Activated CD8-positive, alpha-beta T cell treated with anti-CD3 and anti-CD28 coated beads for 36 hours (primary cell): Measurements from ENCODE around the gene PKD1L1. TPM values are rescaled to one million over a fixed set of nuclear protein-coding genes. Genes with fewer than 3 reads are reported as not detected.

Source experiments
- ATAC-seq: fragments of 200-7000 bp; cut with Tn5 transposase; one replicate; pipeline ENCODE4 v1.10.0; 2021; ENCODE audit warnings: mild to moderate bottlenecking, moderate library complexity
- CTCF ChIA-PET: fragments of 350-600 bp; sonication (Branson Sonifier 250); formaldehyde crosslinking; loops from one replicate; lab custom pipeline; 2021; ENCODE audit warnings: antibody characterized with exemption; lab: Charles Lee
- POLR2A ChIA-PET: fragments of 350-600 bp; sonication (Branson Sonifier 250); formaldehyde crosslinking; loops from one replicate; lab custom pipeline; 2021; ENCODE audit warnings: antibody characterized with exemption; lab: Charles Lee
- DNase-seq: peaks from one replicate; pipeline ENCODE4 v3.0.0-alpha.2; 2020
- H3K27ac Mint-ChIP-seq: one replicate; pipeline ENCODE4 v1.8.0; 2021; ENCODE audit warnings: mild to moderate bottlenecking, mixed read lengths
- H3K27me3 Mint-ChIP-seq: one replicate; pipeline ENCODE4 v1.8.0; 2021; ENCODE audit warnings: mixed read lengths
- H3K36me3 Mint-ChIP-seq: one replicate; pipeline ENCODE4 v1.8.0; 2021; ENCODE audit warnings: low read depth, mixed read lengths
- H3K4me1 Mint-ChIP-seq: one replicate; pipeline ENCODE4 v1.8.0; 2021; ENCODE audit warnings: low read depth, mixed read lengths
- H3K4me3 Mint-ChIP-seq: one replicate; pipeline ENCODE4 v1.8.0; 2021; ENCODE audit warnings: mild to moderate bottlenecking, moderate library complexity, mixed read lengths
- H3K9me3 Mint-ChIP-seq: one replicate; pipeline ENCODE4 v1.8.0; 2021; ENCODE audit warnings: mixed read lengths
- intact Hi-C: fragments of 100-400 bp; cut with micrococcal nuclease; formaldehyde crosslinking; loops from one replicate; pipeline ENCODE4 v1.10.0; 2022
- total RNA-seq, 2 experiments: library from RNA; stranded (reverse); gene quantifications; one replicate each; pipeline ENCODE4 v1.2.3, GENCODE V29; 2021
- TF ChIP-seq, protein P1 (sequence below): fragments of 200-600 bp; IDR thresholded peaks from one replicate; pipeline ENCODE4 v1.8.0; 2022; ENCODE audit warnings: antibody characterized with exemption, mild to moderate bottlenecking

The PKD1L1 gene
- total RNA-seq, 2 experiments from 2014 or later = 0.09 to 0.20 TPM

DNA sequence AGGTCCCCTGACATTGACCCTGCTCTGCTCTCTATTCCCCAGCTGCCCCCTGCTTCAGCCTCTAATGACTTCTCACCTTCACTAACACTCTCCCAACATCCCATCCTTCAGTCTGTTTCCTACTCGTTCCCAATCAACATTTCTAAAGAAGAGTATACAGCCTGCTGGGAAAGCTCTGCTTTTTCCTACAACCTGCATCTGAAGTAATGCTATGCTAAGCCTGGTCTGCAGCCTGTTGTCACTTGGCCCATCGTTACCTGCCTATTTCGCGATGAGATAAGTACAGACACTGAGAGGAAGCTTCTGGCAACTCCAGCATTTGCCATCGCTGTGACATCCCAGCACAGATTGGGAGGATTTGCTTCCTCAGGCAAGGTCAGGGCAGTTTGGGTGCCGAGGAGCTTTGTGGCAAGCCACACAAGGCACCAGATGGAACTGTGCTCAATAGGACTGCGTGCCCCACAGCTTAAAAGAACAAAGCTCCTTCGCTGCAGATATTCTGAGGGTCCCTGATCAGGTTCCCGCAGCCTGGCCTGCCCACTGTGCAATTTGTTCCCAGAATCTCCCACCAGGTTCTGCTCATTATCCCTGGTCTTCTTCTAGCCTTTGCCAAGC lies 51.4 kb downstream of the PKD1L1 start:
- DNase-seq = no peak
- ChIA-PET CTCF (interaction anchor here (1.7 kb wide), 1 partner anchor 10 kb away, joined by 4 read pairs; no protein-coding TSS in a partner anchor), POLR2A (no interaction called here)
- TF ChIP-seq, protein P1, sequence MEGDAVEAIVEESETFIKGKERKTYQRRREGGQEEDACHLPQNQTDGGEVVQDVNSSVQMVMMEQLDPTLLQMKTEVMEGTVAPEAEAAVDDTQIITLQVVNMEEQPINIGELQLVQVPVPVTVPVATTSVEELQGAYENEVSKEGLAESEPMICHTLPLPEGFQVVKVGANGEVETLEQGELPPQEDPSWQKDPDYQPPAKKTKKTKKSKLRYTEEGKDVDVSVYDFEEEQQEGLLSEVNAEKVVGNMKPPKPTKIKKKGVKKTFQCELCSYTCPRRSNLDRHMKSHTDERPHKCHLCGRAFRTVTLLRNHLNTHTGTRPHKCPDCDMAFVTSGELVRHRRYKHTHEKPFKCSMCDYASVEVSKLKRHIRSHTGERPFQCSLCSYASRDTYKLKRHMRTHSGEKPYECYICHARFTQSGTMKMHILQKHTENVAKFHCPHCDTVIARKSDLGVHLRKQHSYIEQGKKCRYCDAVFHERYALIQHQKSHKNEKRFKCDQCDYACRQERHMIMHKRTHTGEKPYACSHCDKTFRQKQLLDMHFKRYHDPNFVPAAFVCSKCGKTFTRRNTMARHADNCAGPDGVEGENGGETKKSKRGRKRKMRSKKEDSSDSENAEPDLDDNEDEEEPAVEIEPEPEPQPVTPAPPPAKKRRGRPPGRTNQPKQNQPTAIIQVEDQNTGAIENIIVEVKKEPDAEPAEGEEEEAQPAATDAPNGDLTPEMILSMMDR = no peak
- intact Hi-C loops = no loop called here
- Mint-ChIP-seq H3K4me3 (no peak overlapping the region), H3K36me3 (no peaks in the 10 kb centered on the region), H3K27me3 (no peaks in the 10 kb centered on the region), H3K9me3 (no peaks in the 10 kb centered on the region), H3K27ac (no peak overlapping the region), H3K4me1 (no peaks in the 10 kb centered on the region)
- no peak for ATAC-seq

GRCh38 chr7:47895026-47895425 lies 53.2 kb downstream of the PKD1L1 start:
- POLR2A ChIA-PET = no interaction called here
- Mint-ChIP-seq H3K27ac (no peak overlapping the region), H3K9me3 (no peaks in the 10 kb centered on the region), H3K27me3 (no peaks in the 10 kb centered on the region), H3K36me3 (no peaks in the 10 kb centered on the region), H3K4me1 (no peaks in the 10 kb centered on the region), H3K4me3 (no peak overlapping the region)
- intact Hi-C loops = no loop called here
- DNase-seq (no peak), ATAC-seq (no peak)
- CTCF ChIA-PET = no interaction called here
- TF ChIP-seq, protein P1 = no peak

- ChIA-PET CTCF (no interaction called here), POLR2A (no interaction called here)
- Mint-ChIP-seq H3K9me3 (no peaks in the 10 kb centered on the region), H3K4me1 (no peaks in the 10 kb centered on the region), H3K4me3 (no peak overlapping the region), H3K36me3 (no peaks in the 10 kb centered on the region), H3K27me3 (no peaks in the 10 kb centered on the region), H3K27ac (no peak overlapping the region)
- intact Hi-C loops = no loop called here
- TF ChIP-seq, protein P1 = no peak
- ATAC-seq = no peak
- DNase-seq = no peak
These were observed 54.4 kb downstream of the PKD1L1 start for GRCh38 chr7:47893721-47894365.

GRCh38 chr7:47893238-47893637 lies 55.0 kb downstream of the PKD1L1 start:
- DNase-seq = peak; percentile 11
- CTCF ChIA-PET = no interaction called here
- Mint-ChIP-seq H3K27me3 (no peaks in the 10 kb centered on the region), H3K36me3 (no peaks in the 10 kb centered on the region), H3K9me3 (no peaks in the 10 kb centered on the region), H3K27ac (no peak overlapping the region), H3K4me1 (no peaks in the 10 kb centered on the region), H3K4me3 (no peak overlapping the region)
- intact Hi-C loops = no loop called here
- ATAC-seq = no peak
- TF ChIP-seq, protein P1 = peak; percentile 34
- POLR2A ChIA-PET = no interaction called here

- H3K36me3 Mint-ChIP-seq = no peaks in the 10 kb centered on the region
- no peak overlapping the region for H3K27ac Mint-ChIP-seq
- ChIA-PET POLR2A (no interaction called here), CTCF (no interaction called here)
- no peak overlapping the region for H3K4me3 Mint-ChIP-seq
- H3K4me1 Mint-ChIP-seq = no peaks in the 10 kb centered on the region
- intact Hi-C loops = no loop called here
- ATAC-seq (no peak), DNase-seq (no peak)
- H3K27me3 Mint-ChIP-seq = no peaks in the 10 kb centered on the region
- TF ChIP-seq, protein P1 = no peak
- H3K9me3 Mint-ChIP-seq = no peaks in the 10 kb centered on the region
These were observed 57.7 kb downstream of the PKD1L1 start for GRCh38 chr7:47890606-47891005.
